GM19193 (cell line): ENCODE measurements around the gene COL27A1.
"Not testable (repeated sequence)": the region's sequence is repeated elsewhere in the genome, so short reads cannot be mapped to it uniquely, and the experiment has no call there.

ENCODE experiments used
- POLR2A ChIP-seq: IDR thresholded peaks from 4 replicates; pipeline ENCODE4 v1.6.1; 2011; ENCODE audit not compliant: insufficient read depth, insufficient read length; ENCODE audit errors: extremely low read depth

COL27A1 gene

DNA sequence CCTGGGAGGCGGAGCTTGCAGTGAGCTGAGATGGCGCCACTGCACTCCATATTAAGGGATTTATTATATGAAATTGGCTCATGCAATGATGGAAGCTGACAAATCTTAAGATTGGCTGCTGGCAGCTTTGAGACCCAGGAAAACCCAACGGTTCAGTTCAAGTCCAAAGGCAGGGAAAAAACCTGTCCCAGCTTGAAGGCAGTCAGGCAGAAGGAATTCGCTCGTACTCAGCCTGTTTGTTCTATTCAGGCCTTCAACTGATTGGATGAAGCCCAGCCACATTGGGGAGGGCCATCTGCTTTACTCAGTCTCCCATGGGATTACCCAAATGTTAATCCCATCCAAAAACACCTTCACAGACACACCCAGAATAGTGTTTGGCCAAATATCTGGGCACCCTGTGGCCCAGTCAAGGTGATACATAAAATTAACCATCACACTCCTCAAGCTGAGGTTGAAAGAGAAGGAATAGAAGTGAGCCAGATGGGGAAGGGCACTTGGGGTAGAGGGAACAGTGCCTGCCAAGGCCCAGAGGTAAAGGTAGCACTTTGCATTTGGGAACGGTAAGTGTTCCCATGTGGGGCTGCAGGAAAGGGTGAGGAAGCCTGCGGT is 159.0 kb downstream of the COL27A1 start:
- no peak for TF ChIP-seq POLR2A

DNA sequence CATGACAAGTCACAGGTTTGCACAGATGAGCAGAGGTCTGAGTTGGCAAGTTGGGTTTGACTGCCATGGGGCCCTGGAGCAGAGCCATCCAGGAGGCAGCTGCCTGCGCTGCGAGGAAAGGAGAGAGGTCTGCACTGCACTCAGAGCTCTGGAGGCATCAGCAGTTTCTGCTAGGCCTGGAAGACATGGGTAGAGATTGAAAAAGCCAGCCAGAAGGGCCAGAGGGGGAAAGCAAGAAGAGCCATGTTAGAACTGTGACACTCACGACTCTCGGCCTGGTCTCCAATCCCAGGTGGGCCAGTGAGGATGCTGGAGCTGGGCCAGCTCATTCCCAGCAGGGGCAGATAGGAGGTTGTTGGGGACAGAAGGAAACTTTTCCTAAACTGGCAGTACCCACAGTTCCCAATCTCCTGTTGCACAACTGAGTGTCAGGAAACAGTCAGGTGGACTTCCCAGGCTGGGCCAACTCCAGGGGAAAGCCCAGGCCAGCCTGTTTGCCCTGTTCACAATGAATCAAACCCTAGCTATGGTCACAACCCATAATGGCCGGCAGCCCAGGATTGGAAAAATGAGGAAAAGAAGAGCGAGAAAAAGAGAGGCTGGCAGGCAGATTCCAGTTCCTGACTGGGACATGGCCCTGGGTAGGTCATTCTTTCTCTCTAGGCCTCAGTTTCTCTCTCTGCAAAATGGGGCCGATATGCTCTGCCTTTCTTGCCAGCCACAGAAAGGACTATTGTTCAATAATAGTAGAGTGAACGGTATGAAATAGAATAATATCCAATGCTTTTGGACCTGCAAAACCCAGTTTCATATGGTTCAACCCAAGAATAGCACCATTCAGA is 159.8 kb downstream of the COL27A1 start:
- no peak for TF ChIP-seq POLR2A

DNA sequence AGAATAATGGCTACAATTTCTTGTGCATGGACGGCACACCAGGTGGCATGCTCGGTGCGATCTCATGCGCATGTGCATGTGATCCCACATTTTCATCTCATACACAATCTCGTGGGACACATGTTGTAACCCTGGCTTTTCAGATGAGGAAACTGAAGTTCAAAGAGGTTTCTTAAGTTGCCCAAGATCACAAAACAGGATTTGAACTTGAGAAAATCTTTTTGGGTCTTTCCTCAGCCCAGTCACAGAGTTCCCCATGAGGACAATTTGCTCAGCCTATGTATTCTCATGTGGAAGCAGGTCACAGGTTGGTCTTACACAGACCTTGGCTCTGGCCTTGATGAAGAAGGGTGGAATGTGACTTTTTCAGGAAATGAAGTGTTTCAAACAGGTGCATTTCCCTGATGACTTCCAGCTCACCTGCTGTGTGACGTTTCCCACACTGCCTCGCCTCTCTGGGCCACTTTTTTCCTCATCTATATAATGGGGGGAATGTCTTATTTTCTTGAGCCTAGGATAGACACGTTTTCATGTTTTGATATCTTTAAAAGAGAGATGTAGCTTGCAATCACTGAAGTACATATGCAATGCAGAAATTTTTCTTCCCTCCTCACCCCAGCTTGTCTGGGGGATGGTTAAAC is 160.5 kb downstream of the COL27A1 start:
- TF ChIP-seq POLR2A: no peak

DNA sequence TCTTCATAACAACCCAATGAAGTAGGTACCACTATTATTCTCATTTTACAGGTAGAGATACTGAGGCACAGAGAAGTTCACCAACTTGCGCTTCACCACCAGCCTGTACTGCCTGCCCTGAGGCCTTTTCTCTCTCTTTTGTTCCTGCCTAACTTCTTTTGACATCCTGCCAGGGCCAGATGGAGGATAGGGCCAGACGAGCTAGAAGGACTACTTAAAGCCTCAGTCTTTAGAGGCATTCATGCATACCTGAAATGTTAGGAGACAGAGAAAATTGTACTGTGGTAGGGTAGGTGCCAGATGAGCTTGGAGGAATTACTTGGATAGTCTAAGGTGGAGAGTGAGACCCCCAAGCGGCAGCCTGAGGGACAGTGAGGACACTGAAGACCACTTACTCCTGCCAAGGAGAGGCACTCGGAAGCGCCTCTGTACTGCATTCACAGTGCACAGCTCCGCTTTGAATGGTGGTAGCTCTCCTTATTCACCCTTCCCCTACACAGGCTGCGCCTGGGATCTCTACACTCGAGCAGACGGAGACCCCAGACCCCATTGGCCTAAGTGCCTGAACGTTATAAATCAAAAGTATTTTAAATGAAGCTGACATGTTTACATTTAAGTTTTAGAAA is 161.4 kb downstream of the COL27A1 start:
- TF ChIP-seq POLR2A: no peak

DNA sequence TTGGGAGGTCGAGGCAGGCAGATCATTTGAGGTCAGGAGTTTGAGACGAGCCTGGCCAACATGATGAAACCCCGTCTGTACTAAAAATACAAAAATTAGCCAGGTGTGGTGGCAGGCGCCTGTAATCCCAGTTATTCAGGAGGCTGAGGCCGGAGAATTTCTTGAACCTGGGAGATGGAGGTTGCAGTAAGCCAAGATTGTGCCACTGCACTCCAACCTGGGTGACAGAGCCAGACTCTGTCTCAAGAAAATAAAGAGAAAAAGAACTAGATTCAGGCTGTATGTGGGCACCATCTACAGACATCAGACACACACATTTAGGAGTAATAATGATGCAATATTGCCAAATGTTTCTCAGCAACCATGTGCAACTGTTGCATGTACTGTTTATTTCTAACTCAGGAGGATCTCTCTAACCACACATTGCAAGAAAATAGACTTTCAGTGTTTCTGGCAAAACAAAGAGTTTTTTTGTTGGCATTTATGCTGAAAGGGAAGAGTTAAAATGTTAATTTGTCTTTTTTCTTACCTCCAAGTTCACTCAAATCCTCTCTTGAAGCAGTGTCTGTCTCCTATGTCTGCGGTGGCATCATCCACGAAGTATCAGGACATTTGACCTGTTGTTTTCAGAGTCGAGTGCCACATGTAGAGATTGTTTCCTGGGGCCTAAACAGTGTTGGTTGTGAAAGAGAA is 162.5 kb downstream of the COL27A1 start:
- TF ChIP-seq POLR2A: no peak

DNA sequence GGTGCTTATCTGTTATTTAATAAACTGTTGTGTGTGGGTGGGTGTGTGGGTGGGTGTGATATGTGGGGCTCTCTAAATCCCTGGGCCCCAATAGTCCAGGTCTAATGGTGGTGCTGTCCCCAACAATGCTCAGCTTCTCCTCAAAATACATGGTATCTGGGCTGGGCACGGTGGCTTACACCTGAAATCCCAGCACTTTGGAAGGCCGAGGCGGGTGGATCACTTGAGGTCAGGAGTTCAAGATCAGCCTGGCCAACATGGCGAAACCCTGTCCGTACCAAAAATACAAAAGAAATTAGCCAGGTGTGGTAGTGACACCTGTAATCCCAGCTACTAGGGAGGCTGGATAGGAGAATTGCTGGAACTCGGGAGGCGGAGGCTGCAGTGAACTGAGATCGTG is 163.1 kb downstream of the COL27A1 start:
- no peak for TF ChIP-seq POLR2A

DNA sequence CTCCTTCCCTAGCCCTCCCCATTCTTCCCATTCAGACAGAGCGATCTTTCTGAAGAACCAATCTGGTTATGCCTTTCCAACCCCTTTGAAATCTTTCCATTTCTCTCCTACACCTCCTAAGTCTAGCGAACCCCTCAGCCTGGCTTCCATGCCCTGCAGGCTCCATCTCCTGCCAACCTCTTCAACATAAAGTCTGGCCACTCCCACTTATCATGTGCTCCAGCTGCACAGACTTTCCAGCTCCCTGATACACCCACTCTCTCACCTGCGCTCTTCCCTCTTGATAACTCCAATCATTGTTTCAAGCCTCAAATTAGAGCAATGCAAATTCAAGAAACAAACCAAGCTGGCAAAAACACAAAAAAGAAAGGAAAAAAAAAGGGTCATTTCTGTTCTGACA is 163.8 kb downstream of the COL27A1 start:
- no peak for TF ChIP-seq POLR2A

DNA sequence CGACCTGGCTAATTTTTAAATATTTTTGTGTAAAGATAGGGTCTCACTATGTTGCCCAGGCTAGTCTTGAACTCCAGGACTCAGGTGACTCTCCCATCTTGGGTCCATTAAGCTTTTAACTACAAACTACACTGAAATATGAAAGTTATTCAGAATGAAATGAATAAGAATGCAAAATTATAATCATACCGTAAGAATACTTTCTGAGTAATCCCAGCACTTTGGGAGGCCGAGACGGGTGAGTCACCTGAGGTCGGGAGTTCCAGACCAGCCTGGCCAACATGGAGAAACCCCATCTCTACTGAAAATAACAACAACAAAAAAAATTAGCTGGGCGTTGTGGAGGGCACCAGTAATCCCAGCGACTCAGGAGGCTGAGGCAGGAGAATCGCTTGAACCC is 166.4 kb downstream of the COL27A1 start:
- TF ChIP-seq POLR2A: no peak

DNA sequence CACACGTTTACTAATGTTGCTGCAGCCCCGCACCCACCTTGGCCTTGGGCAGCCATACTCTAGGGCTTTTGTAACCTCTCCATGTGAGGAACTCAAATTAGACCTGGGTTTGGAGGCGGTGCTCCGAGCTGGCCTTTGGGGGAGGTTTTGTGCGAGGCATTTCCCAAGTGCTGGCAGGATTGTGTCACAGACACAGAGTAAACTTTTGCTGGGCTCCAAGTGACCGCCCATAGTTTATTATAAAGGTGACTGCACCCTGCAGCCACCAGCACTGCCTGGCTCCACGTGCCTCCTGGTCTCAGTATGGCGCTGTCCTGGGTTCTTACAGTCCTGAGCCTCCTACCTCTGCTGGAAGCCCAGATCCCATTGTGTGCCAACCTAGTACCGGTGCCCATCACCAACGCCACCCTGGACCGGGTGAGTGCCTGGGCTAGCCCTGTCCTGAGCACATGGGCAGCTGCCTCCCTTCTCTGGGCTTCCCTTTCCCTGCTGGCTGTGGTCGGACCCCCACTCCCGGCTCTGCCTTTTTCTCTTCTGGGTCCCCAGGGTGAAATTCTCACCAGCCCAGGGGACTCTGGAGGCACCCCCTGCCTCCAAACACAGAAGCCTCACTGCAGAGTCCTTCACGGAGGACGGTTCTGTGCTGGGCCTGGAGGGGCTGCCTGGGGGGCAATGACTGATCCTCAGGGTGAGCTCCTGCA is 167.6 kb downstream of the COL27A1 start, which contains the start of gene ORM1:
ORM1 (plus strand) TSS at position 268 of the 701 bp plus-strand sequence; CDS start at position 304, 36 bp downstream.
- TF ChIP-seq POLR2A: not testable (repeated sequence)

DNA sequence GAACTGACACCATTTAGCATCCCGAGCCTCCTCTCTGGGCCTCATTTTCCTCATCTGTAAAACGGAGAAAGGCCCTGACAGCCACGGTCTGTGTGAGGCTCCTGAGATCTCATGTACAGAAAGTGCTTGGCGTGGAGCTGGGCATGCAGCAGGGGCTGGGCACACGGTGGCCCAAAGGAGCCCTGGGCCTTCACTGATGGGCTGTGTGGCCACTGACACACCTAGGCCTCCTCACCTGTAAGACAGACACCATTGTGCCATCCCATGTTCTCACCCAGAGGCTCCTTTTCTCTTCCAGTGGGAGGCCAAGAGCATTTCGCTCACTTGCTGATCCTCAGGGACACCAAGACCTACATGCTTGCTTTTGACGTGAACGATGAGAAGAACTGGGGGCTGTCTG is 169.2 kb downstream of the COL27A1 start:
- no peak for TF ChIP-seq POLR2A

DNA sequence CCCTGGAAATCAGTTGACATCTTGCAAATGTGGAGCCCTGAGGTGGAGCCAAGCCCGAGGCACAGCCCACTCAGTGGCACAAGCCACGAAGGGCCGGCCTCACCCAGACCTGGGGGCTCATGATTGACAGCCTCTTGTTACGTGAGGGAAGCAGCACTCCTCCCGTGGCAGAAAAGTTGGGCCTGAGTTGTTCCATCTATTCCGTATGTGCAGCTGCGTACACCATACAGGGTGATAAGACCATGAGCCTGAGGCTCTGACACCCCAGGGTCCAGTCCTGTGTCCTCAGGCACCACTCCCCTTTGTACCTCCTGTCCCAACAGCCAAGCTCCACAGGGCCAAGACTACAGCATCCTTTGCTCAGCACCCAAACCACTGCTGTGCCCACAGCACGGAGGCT is 172.4 kb downstream of the COL27A1 start:
- TF ChIP-seq POLR2A: no peak

DNA sequence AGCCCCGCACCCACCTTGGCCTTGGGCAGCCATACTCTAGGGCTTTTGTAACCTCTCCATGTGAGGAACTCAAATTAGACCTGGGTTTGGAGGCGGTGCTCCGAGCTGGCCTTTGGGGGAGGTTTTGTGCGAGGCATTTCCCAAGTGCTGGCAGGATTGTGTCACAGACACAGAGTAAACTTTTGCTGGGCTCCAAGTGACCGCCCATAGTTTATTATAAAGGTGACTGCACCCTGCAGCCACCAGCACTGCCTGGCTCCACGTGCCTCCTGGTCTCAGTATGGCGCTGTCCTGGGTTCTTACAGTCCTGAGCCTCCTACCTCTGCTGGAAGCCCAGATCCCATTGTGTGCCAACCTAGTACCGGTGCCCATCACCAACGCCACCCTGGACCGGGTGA is 174.3 kb downstream of the COL27A1 start, which contains the start of gene ORM2:
ORM2 (plus strand) TSS at position 245 of the 398 bp plus-strand sequence; CDS start at position 281, 36 bp downstream.
- TF ChIP-seq POLR2A: not testable (repeated sequence)

DNA sequence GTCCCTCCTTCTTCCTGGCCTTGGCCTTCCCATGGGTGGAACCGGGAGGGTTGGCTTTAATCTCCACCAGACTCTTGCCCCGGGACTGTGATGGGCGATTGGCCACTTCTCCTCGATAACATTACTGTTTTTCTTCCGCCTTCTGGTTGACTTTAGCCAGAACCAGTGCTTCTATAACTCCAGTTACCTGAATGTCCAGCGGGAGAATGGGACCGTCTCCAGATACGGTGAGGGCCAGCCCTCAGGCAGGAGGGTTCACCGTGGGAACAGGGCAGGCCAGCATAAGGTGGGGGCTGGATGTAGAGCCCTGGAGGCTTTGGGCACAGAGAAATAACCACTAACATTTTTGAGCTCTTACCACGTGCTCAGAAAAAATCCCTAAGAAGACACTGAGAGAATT is 175.3 kb downstream of the COL27A1 start:
- TF ChIP-seq POLR2A: no peak

DNA sequence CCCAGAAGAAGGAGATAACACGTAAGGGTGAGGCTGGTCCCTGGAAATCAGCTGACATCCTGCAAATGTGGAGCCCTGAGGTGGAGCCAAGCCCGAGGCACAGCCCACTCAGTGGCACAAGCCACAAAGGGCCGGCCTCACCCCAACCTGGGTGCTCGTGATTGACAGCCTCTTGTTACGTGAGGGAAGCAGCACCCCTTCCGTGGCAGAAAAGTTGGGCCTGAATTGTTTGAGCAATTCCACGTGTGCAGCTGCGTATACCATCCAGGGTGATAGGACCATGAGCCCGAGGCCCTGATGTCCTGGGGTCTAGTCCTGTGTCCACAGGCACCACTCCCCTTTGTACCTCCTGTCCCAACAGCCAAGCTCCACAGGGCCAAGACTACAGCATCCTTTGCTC is 179.2 kb downstream of the COL27A1 start:
- TF ChIP-seq POLR2A: no peak
